ENCODE data around the gene SH3BP1. TPM values are rescaled to one million over a fixed set of nuclear protein-coding genes. Genes with fewer than 3 reads are reported as not detected.

Gene SH3BP1
- total RNA-seq, 6 experiments from 2014 or later, result 15.9 to 26.3 (median 23.0) TPM

- H3K4me3 Mint-ChIP-seq, result no peak overlapping the region
- DNase-seq, result no peak
- peaks cover 11% of the 10 kb centered on the region for H3K4me1 Mint-ChIP-seq (ENCODE audit: low read depth)
- no peak for TF ChIP-seq CTCF (IDR thresholded peaks at IDR 0.05)
- H3K36me3 Mint-ChIP-seq (ENCODE audit: low read depth), result peaks cover under 1% of the 10 kb centered on the region
- peaks cover 4% of the 10 kb centered on the region; the same call in 1 of the 2 replicates for H3K27me3 Mint-ChIP-seq (ENCODE audit: insufficient read depth)
- no peak overlapping the region for H3K27ac Mint-ChIP-seq
- H3K9me3 Mint-ChIP-seq, result no peaks in the 10 kb centered on the region
Measured at GRCh38 chr22:37628830-37629229, 10.6 kb upstream of the SH3BP1 start.

- peaks cover 4% of the 10 kb centered on the region for H3K27me3 Mint-ChIP-seq (ENCODE audit: insufficient read depth)
- no peaks in the 10 kb centered on the region for H3K9me3 Mint-ChIP-seq
- TF ChIP-seq CTCF (IDR thresholded peaks at IDR 0.05), result no peak
- no peak overlapping the region for H3K27ac Mint-ChIP-seq
- no peak overlapping the region for H3K4me3 Mint-ChIP-seq
- H3K36me3 Mint-ChIP-seq (ENCODE audit: low read depth), result no peaks in the 10 kb centered on the region
- DNase-seq, result no peak
- peaks cover 21% of the 10 kb centered on the region for H3K4me1 Mint-ChIP-seq (ENCODE audit: low read depth)
Measured at GRCh38 chr22:37629928-37630327, 9.5 kb upstream of the SH3BP1 start.

- TF ChIP-seq CTCF (IDR thresholded peaks at IDR 0.05), result no peak
- H3K4me1 Mint-ChIP-seq (ENCODE audit: low read depth), result peaks cover 21% of the 10 kb centered on the region
- H3K27ac Mint-ChIP-seq, result no peak overlapping the region
- no peaks in the 10 kb centered on the region for H3K9me3 Mint-ChIP-seq
- H3K36me3 Mint-ChIP-seq (ENCODE audit: low read depth), result no peaks in the 10 kb centered on the region
- H3K4me3 Mint-ChIP-seq, result no peak overlapping the region
- H3K27me3 Mint-ChIP-seq (ENCODE audit: insufficient read depth), result peaks cover 4% of the 10 kb centered on the region
- DNase-seq, result no peak
Measured at GRCh38 chr22:37630839-37631435, 8.5 kb upstream of the SH3BP1 start.

- Mint-ChIP-seq H3K9me3 (no peaks in the 10 kb centered on the region), H3K4me1 (ENCODE audit: low read depth) (peaks cover 27% of the 10 kb centered on the region), H3K4me3 (no peak overlapping the region), H3K36me3 (ENCODE audit: low read depth) (no peaks in the 10 kb centered on the region), H3K27me3 (ENCODE audit: insufficient read depth) (peaks cover 4% of the 10 kb centered on the region), H3K27ac (no peak overlapping the region)
- TF ChIP-seq CTCF (IDR thresholded peaks at IDR 0.05), result no peak
- no peak for DNase-seq
Measured at GRCh38 chr22:37631448-37632173, 7.9 kb upstream of the SH3BP1 start.

- H3K4me3 Mint-ChIP-seq, result no peak overlapping the region
- H3K9me3 Mint-ChIP-seq, result no peaks in the 10 kb centered on the region
- H3K36me3 Mint-ChIP-seq (ENCODE audit: low read depth), result no peaks in the 10 kb centered on the region
- peaks cover 4% of the 10 kb centered on the region for H3K27me3 Mint-ChIP-seq (ENCODE audit: insufficient read depth)
- H3K4me1 Mint-ChIP-seq (ENCODE audit: low read depth), result peaks cover 35% of the 10 kb centered on the region
- TF ChIP-seq CTCF (IDR thresholded peaks at IDR 0.05), result no peak
- no peak for DNase-seq
- H3K27ac Mint-ChIP-seq, result peak overlapping the region; percentile 89
Measured at GRCh38 chr22:37632174-37633088, 7.0 kb upstream of the SH3BP1 start.
